Mucosa of descending colon (tissue), 3 donors: ENCODE measurements around the gene POLR2A. TPM values are rescaled to one million over a fixed set of nuclear protein-coding genes. Genes with fewer than 3 reads are reported as not detected.
A peak's percentile ranks its signal among the peaks of the same experiment; 100 is the strongest.

Source experiments
- ATAC-seq: fragments of 200-7000 bp; cut with Tn5 transposase; one replicate; pipeline ENCODE4 v1.9.1; 2020; ENCODE audit warnings: mild to moderate bottlenecking, moderate library complexity
- DNase-seq, 3 donors: peaks; one replicate each; pipeline ENCODE4 v3.0.0-alpha.2; 2020
- H3K36me3 ChIP-seq: fragments of 200-600 bp; one replicate; pipeline ENCODE4 v1.8.0; 2021; ENCODE audit warnings: low read depth, mild to moderate bottlenecking
- H3K4me1 ChIP-seq: fragments of 200-600 bp; one replicate; pipeline ENCODE4 v1.8.0; 2021; ENCODE audit warnings: low read depth, mild to moderate bottlenecking
- H3K4me3 ChIP-seq: fragments of 200-600 bp; one replicate; pipeline ENCODE4 v1.8.0; 2021; ENCODE audit warnings: mild to moderate bottlenecking
- H3K9me3 ChIP-seq: fragments of 200-600 bp; one replicate; pipeline ENCODE4 v1.8.0; 2021; ENCODE audit warnings: mild to moderate bottlenecking
- CTCF ChIP-seq: fragments of 200-600 bp; IDR thresholded peaks from one replicate; pipeline ENCODE4 v1.8.0; 2022; ENCODE audit warnings: antibody characterized with exemption, mild to moderate bottlenecking
- intact Hi-C, 2 donors: fragments of 100-400 bp; cut with DNase I in 1 of 2; cut with micrococcal nuclease in 1 of 2; formaldehyde crosslinking; loops; one replicate each; pipeline versions ENCODE4 v1.11.0 to v1.11.1; 2022; cut with DNase I, micrococcal nuclease
- total RNA-seq, 3 donors: library from RNA; stranded (reverse); fragmentation: NEBNext Ultra II Directional in 2 of 3; extraction: Animal tissue kit (Norgen Biotek cat#: 25700) in 2 of 3; gene quantifications; one replicate each; pipeline versions ENCODE4 v1.2.1 to v1.2.4, GENCODE V29; 2021 to 2023
- donor health status: DM: no; HTN: no; CAD: no; lungs with moderate emphysema.
- donor health status: DM: no; HTN: no; CAD: no.
- donor health status: DM: no; HTN: yes; CAD: no.

POLR2A gene
- total RNA-seq, 3 donors from 2014 or later = 101 to 124 (median 118) TPM

DNA sequence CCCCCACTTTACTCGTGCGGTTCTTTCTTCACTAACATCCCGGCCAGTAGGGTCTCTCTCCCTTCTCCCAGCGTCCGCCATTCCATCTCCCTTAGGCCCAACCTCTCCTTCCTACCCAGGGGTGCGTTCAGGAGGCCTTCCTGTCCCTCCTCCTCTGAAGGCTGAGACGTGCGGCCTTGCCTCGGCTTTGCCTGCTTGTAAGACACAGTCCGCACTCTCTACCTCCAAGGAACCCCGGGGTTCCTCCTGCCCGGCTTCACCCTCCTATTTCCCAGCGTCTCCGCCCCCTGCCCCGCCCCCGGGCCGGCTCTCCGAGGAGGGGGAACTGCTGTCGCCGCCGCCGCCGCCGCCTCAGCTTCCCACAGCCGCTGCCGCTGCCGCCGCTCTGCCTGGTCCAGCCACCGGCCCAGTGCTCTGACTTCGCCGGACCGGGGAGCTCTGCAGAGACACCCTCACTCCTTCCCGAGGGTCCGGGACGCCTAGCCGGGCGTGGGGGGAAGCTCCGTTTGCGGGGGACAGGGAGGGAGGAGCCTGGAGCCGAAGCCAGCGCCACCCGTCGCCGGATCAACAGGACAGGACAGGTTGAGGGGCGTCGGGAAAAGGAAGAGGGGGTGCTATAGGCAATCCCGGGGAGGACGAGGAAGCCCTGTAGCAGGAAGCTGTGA lies 46.1 kb upstream of the POLR2A start:
- DNase-seq (peak; percentile 60 to 80 (median 75)), ATAC-seq (no peak)
- no peak overlapping the region for H3K4me3 ChIP-seq
- no peaks in the 10 kb centered on the region for H3K36me3 ChIP-seq
- intact Hi-C loops = no loop called here
- H3K4me1 ChIP-seq = peaks cover 26% of the 10 kb centered on the region
- no peaks in the 10 kb centered on the region for H3K9me3 ChIP-seq
- no peak for TF ChIP-seq CTCF

DNA sequence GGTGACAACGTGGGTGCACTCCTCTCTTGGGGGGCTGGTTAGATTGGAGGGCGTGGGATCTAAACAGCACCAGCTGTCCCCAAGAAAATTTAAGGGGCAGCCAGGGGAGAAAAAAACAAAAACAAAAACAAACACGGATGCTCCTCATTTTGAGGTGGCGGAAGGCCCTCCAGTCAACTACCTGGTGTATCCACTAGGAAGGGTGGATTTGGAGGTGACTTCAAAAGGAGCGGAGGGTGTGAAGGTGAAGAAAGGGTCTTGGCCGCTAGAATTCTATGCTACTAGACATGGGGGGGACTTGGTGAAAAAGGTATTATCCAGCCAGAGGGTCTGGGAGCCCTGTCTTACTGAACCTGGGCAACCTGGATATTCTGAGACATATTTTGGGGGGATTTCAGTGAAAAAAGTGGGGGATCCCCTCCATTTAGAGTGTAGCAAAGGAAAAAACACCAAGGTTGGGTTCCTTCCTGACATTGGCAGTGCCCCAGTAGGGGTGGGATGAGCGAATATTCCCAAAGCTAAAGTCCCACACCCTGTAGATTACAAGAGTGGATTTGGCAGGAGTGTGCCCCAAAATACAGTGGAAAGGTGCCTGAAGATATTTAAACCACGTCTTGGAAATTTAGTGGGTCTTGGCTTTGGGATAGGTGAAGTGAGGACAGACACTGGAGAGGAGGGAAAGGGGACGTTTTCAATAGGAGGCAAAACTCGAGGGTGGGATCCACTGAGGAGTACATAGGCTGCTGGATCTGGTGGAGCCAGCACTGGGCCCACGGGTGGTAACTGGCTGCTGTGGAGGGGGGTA lies 45.3 kb upstream of the POLR2A start:
- no peak for DNase-seq
- no peak for ATAC-seq
- no peak for TF ChIP-seq CTCF
- no peaks in the 10 kb centered on the region for H3K9me3 ChIP-seq
- H3K4me1 ChIP-seq = peaks cover 26% of the 10 kb centered on the region
- intact Hi-C loops = no loop called here
- no peak overlapping the region for H3K4me3 ChIP-seq
- no peaks in the 10 kb centered on the region for H3K36me3 ChIP-seq

- DNase-seq (peak in 1 of 3 donors; percentile 43), ATAC-seq (no peak)
- no peak within 1 kb of the TSS for H3K4me3 ChIP-seq
- H3K9me3 ChIP-seq = no peaks in the 10 kb centered on the region
- intact Hi-C loops = no loop called here
- no peaks in the 10 kb centered on the region for H3K36me3 ChIP-seq
- no peak for TF ChIP-seq CTCF
- peaks cover 26% of the 10 kb centered on the region for H3K4me1 ChIP-seq
These were observed 44.6 kb upstream of the POLR2A start, which contains the start of gene FGF11 for GRCh38 chr17:7439462-7440112. FGF11 (plus strand) TSS chr17:7439512; CDS start chr17:7439621, 109 bp downstream.

DNA sequence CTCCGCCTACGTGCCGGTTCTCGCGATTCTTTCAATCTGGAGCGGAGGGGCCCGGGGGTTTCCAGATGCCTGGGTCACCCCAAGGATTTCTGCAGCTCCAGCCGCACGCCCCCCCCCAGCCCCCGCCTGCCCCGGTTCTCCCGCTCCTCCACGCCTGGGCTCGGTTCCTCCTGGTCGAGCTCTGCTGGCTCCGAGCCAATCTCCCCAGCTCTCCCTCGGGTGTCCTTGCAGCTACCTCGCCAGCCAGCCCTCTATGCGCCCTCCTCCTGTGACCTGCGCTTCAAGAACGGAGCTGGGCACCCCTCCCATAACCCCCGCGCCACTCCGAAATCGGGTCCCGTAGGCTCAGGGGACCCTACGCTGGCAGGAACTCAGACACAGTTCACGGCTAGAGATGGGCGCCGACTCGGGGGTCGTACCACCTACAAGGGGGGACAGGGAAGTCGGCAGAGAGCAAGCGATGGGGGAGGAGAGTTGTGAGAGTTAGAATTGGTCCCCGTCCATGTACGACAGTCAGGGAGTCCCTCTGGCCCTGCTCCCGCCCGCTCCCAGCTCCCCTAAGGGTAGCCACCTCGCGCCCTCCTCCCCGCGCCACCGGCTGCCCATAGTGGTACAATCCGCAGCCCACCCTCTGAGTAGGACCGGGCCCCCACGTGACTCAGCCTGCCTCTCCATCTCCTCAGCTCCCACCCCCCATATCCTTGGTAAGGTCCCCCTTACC lies 43.9 kb upstream of the POLR2A start:
- TF ChIP-seq CTCF = no peak
- no peaks in the 10 kb centered on the region for H3K9me3 ChIP-seq
- peaks cover 31% of the 10 kb centered on the region for H3K4me1 ChIP-seq
- ATAC-seq (no peak), DNase-seq (peak; percentile 49 to 69 (median 65))
- no peaks in the 10 kb centered on the region for H3K36me3 ChIP-seq
- intact Hi-C loops = no loop called here
- no peak overlapping the region for H3K4me3 ChIP-seq

- no peaks in the 10 kb centered on the region for H3K9me3 ChIP-seq
- H3K4me1 ChIP-seq = peaks cover 31% of the 10 kb centered on the region
- intact Hi-C loops = no loop called here
- no peak for TF ChIP-seq CTCF
- DNase-seq (no peak), ATAC-seq (no peak)
- H3K4me3 ChIP-seq = no peak overlapping the region
- H3K36me3 ChIP-seq = no peaks in the 10 kb centered on the region
These were observed 43.4 kb upstream of the POLR2A start for GRCh38 chr17:7440834-7441195.
